ENCODE measurements around the gene MAML1.
"Not testable (repeated sequence)": the region's sequence is repeated elsewhere in the genome, so short reads cannot be mapped to it uniquely, and the experiment has no call there.

MAML1 gene

DNA sequence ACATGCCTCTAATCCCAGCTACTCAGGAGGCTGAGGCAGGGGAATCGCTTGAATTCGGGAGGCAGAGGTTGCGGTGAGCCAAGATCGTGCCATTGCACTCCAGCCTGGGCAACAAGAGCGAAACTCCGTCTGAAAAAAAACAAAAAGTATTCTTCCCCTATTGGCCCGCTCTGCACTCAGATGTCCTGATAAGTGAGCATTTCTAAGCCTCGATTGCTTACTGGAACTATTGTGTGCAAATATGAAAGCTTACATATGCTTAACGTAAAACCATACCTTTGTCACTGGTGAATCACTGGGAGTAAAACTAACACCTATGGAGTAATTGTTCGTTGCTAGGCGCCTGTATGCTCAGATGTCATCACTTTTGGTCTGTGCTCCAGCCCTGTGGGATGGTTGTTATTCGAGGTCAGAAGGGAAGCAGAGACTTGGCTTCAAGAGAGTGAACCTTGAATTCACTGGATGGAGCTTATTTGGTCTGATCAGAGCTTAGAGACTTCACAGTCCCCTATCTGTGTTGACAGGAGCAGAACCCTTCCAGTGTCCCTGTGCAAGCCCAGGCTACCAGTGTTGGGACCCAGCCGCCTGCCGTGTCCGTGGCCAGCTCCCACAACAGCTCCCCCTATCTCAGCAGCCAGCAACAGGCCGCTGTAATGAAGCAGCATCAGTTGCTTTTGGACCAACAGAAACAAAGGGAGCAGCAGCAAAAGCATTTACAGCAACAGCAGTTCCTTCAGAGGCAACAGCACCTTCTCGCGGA lies 35.9 kb downstream of the MAML1 start:
- peak; percentile 47 for DNase-seq

DNA sequence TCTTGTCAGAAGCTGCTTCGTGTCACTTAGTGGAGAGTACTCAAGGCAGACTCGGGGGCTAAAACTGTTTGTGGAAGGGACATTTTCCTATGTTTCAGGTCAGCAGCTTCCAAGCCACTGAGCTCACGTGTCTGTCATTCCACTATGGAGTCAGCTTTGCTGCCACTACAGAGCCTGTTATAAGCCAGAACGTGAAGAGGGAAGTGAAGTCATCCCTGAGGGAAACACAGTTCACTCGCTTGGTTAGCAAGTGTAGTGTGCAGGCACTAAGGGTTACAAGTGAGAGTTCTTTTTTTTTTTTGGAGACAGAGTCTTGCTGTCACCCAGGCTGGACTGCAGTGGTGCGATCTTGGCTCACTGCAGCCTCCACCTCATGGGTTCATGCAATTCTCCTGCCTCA lies 36.6 kb downstream of the MAML1 start:
- DNase-seq = no peak

DNA sequence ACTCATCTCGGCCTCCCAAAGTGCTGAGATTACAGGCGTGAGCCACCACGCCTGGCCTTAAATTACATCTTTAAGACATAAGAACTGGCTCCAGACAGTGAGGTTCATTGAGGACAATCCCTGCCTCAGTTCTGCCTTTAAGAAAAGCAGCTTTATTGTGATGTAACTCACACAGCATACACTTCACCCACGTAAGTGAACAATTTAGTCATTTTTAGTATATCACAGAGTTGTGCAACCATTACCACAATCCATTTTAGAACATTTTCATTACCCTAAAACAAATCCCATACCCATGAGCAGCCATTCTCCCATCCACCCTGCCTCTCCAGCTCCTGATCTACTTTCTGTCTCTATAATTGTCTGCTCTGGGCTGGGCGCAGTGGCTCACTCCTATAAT lies 37.2 kb downstream of the MAML1 start:
- DNase-seq = no peak

DNA sequence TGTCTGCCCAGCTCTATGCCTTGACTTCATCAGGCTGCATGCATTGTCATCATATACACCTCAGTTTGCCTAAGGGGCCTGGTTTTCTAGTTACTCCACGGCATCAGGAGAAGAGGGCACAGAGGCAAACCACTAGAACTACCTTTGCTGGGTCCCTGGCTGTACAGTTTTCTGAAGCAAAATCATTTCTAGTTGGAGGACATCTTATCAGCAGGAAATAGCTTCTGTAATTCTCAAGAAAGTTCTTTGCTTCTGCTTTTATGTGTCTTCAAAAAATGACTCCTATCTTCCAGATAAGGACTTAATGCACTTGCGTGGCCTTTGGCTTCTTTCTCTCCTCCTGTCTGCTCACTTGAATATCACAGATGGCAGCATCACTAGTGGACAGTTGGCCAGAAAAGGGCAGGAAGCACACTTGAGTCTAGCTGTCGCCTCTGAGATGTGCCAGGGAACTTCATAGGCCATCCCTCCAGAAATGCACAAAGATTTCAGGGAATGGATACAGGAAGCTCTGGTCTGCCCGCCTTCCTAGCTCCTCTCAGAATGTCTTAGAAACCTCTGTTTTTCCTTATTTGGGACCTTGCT lies 38.8 kb downstream of the MAML1 start:
- no peak for DNase-seq

DNA sequence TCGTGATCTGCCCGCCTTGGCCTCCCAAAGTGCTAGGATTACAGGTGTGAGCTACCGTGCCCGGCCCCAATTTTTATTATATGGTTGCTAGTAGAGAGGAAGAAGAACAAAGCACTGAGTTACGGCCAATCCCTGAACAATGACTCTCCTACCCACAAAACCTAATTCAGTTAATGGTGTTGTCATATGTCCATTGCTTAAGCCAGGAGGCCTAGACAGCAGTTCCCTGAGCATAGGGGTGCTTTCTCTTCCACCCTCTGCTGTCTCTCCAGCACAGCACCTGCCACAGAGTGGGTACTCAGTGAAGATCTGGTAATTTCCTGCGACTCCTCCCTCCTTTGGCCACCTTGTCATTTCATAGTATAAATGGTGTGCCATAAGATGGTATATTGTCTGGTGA lies 39.7 kb downstream of the MAML1 start:
- DNase-seq = no peak

DNA sequence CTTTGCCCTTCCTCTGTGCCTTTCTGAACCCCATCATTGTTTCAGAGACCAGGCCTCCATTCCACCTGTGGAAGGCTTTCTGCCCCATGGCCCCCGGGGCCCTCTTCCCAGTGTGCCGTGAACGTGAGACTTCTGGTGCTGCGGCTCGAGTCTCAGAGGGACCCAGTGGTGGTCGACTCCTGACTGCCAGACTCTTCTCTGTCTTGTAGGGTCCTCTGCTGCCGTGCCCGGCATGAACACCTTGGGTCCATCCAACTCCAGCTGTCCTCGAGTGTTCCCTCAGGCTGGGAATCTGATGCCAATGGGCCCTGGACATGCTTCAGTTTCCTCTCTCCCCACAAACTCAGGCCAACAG lies 41.0 kb downstream of the MAML1 start:
- no peak for DNase-seq

DNA sequence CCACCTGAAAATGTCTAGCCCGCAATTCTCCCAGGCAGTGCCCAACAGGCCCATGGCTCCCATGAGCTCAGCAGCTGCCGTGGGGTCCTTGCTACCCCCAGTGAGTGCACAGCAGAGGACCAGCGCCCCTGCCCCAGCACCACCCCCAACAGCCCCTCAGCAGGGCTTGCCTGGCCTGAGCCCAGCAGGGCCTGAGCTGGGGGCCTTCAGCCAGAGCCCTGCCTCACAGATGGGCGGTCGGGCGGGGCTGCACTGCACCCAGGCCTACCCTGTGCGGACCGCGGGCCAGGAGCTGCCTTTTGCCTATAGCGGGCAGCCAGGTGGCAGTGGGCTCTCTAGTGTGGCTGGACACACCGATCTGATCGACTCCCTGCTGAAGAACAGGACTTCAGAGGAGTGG lies 41.8 kb downstream of the MAML1 start:
- no peak for DNase-seq

DNA sequence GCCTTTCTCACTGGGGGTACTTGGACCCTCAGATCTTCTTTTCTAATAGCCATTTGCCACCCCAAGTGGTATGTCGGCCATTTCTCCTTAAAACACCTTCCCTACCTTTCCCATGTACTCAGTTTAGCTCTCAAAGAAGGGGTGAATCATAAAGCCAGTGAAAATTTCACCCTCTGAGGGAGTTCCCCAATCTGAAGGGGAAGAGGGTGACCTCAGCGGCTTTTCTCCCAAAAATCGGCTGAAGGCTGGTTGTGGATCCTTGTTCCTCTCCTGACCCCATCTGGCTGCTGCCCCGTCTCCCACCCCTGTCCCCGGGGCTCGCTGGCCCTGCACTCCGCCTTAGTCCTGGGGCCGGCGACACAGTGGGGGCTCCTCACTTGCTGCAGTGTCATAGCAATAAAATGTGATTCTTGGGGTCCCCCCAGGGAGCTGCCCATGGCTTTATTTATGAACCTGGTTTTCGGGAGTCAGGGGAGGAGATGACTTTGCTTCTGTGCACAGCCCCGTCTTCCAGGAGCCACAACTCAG lies 43.9 kb downstream of the MAML1 start:
- DNase-seq = no peak

DNA sequence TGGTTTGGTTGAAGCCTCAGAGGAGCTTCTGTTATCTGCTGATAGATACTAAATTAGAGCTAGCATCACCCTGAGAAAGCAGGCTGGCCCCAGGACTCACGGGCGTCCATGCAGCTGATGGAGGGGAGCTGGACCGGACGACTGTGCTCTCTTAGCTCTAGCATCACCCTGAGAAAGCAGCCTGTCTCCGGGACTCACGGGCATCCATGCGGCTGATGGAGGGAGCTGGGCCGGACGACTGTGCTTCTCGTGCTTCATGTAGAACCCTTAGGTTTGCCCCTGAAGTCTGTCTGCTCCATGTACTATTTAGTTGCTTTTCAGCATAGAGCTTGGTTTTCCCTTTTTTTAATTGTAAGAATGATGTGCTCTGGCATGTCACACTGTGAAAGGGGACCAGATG lies 44.8 kb downstream of the MAML1 start:
- no peak for DNase-seq

DNA sequence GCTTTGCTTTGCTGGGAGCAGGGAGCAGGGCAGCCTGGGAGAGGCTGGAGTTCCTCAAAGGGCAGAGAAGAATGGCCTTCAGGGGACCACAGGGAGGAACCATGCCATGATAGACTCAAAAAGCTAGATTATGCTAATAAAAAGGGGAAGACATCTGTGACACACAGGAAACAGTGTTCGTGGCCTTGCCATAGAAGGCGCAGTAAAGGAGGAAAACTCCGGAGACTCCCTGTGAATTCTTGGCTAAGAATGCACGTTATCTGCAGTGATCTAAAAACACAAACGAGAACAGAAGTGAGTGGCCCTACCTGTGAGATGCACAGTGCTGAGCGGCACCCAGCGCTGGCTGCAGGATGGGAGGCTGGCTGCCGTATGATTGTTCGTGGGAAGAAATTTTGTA lies 45.3 kb downstream of the MAML1 start:
- no peak for DNase-seq

DNA sequence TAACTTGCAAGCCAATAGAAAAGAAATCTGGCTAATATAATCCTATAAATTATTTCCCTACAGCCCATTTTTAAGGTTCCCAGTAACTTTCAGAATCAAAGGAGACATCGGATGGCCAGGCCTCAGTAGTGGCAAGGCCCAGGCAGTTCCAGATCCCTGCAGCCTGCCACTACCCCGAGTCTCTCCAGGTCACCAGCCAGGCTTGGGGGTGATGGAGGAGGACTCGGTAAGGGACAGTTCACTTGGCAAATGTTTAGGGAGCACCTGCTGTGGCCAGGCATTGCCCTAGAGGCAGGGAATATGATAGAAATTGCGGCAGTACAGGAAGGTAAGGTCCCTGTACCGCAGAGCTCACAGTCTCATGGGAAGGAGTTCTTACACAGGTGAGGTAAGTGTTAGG lies 46.0 kb downstream of the MAML1 start:
- no peak for DNase-seq

DNA sequence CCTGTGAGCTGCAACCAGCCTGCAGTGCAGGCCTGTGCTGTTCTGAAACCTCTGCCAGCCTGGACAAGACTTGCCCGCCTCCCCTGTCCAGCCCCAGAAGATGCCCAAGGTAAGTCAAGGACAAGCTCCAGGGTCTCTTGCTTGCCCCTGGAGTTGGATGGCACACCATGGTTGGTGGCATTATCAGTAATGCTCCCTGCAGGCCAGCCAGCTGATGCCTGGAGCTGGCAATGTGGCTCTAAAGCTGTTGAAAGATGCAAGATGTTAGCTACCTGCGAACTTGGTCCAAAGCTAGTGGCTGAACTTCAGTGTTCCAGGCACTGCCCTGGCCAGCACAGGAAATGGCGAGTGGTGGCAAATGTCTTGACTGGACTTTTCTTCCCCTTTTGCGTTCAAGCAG lies 47.2 kb downstream of the MAML1 start:
- no peak for DNase-seq

DNA sequence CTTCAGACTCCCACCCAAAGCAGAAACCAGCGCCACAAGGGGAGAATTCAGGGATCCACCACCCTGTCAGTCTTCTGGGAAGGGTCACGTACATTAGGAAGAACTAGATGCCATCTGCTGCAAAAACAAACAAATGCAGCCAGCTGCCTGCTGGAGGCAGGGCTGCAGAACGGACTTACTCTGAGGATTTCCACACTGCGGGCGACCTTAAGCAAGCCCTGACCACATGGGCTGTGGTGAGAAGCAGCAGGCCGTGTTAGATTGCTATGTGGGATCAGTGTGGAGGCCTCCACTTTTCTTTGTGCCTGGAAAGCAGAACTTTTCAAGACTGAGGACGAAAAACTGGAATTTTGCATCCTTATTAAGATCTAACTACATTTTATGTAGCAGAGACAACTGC lies 47.7 kb downstream of the MAML1 start:
- no peak for DNase-seq

DNA sequence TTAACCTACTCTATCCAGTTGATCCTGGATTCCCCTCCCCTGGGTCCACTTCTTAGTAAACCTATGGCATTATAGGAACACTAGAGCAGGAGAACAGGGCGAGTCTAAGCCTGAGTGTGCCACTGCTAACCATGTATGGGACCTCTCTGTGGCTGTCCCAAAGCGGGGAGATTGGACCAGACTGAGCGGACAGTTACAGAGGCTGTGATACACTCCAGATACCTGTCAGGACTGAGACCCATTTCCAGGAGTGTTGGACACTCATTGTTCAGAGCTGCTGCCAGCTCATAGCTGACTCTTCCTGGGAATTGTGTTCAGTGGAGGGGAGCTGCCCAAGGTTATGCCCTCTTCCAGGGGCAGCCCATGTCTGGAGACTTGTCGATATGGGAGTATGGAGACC lies 49.2 kb downstream of the MAML1 start:
- DNase-seq = no peak

DNA sequence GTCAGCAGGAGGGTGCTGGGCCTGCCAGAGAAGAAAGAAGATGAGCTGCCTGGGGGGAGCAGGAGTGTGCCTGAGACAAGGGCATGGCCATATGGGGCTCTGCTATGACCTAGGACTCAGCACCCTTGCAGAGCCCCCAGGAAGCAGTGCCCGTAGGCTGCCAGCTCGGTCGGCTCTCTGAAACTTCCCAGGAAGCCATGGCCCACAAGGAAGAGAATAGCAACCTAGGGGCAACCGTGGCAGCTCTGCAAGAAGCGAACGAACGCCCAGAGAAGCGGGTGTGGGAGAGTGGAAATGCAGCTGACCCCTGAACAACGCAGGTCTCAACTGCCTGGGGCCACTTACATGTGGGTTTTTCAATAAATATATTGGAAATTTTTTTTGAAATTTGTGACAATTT lies 50.5 kb downstream of the MAML1 start:
- DNase-seq = no peak

DNA sequence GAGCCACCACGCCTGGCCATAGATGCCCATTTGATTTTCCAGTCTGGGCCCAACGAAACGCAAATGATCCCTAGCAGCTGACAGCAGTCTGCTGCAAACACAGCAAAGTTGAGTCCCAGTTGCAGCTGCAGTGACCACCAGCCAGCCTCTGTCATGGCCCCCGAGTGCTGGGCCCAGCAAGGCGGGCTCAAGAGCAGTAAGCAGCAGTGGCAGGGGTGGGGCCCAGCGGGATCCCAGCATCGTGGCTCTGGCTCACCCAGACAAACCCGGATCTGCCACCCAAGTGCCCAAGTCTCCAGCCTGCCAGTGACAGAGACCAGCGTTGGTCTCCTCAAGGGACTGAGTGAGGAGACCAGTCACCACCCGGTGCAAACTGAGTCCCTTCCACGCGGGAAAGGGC lies 54.2 kb downstream of the MAML1 start:
- no peak for DNase-seq

DNA sequence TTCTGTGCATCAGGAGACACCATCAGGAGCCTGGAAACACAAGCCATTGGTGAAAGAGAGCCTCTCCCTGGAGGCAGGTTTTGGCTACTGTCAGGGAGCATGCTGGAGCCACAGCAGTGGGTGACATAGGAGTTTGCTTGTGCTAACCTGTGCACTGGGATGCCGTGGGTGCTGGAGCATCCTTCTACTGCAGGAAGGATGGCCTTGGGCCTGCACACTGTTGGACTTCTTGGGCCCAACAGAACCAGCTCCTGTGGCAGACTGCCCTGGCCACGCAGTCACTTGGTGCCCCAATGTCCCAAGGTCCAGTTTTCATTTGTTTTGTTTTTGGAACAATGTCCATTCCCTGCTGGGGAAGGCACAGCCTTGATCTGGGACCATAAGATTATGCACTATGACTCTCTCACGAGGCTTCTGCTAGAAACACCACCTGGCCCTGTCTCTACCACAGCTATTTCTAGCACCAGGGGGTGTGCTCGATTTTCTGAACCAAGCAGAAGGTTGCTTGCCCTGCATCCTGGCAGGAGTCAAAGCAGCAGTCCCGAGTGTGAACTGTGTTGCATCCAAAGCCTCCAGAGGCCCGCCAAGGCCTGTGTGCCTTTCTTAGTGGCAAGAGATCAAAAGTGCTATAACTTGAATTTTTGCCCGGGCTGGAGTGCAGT lies 55.7 kb downstream of the MAML1 start:
- no peak for DNase-seq

DNA sequence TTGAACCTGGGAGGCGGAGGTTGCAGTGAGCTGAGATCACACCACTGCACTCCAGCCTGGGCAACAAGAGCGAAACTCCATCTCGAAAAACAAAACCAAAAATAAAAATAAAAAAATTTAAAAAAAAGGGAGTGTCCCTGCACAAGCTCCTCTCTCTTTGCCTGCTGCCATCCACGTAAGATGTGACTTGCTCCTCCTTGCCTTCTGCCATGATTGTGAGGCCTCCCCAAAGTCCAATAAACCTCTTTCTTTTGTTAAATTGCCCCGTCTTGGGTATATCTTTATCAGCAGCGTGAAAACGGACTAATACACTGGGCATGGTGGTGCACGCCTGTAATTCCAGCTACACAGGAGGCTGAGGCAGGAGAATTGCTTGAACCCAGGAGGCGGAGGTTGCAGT lies 56.7 kb downstream of the MAML1 start:
- not testable (repeated sequence) for DNase-seq

DNA sequence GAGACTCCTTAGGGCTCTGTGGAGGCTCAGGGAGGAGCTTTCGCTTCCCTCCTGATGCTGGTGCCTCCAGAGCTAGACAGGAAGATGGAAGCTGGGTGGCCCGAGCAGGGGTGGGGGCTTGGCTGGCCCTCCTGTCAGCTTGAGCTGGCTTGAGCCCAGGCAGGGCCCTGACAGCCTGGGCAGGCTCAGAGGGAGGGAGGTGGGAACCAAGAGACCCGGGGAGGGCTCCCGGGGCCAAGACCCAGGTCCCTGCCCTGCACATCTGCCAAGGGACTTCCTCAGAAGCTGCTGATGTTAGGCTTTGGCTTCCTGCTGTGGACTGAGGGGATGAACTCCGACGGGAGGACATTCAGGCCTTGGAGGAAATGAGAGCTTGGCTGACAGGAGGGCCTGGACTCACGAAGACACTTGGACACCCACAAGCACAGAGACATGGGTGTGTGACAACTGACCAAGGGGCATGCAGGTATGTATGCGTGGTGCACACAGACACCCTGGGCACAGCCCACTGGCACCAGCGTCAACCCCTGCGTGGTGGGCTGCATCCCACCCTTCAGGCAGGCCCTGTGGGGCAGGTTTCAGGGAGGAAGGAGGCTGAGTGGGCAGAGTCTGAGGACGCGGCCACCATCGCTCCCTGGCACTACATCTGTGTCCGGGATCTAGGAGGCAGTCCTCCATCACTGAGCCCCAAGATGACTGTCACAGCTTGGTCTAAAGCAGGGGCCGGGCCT lies 59.4 kb downstream of the MAML1 start:
- no peak for DNase-seq

DNA sequence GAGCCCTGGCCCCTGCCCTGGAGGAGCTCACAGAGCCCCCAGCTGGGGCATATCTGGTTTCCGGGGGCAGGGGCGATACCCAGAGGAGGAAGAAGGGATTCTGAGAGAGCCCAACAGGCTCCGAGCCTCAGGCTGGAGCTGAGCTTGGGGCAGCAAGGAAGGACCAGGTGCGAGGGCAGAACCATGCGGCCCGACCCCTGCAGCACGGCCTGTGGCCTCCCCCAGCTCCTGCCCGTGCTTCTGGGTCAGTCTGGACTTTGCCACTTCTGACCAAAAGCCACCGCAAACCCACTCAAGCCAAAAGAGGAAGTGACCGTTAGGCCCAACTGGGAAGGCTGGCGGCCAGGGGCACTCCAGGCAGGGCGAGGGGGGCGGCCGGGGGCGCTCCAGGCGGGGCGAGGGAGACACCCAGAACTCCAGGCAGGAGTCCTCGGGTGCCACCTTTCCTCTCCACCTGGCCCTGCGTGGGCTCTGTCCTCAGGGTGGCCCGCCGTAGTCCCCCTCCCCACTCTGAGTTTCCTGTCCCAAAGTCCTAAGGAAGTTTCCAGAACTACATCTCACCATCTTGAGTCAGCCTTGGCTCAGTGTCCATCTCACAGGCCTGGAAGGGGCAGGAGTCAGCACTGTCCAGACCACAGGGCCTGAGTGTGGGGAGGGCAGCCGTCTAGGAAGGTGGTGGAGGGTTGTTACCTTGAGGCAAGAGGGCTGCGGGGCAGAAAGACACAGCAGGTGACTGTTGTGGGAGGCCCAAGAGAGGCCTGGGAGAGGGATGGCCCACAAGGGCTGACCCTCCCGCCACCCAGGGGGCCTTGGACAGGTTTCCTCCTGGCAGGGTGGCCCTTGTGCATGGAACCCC lies 60.2 kb downstream of the MAML1 start:
- no peak for DNase-seq

DNA sequence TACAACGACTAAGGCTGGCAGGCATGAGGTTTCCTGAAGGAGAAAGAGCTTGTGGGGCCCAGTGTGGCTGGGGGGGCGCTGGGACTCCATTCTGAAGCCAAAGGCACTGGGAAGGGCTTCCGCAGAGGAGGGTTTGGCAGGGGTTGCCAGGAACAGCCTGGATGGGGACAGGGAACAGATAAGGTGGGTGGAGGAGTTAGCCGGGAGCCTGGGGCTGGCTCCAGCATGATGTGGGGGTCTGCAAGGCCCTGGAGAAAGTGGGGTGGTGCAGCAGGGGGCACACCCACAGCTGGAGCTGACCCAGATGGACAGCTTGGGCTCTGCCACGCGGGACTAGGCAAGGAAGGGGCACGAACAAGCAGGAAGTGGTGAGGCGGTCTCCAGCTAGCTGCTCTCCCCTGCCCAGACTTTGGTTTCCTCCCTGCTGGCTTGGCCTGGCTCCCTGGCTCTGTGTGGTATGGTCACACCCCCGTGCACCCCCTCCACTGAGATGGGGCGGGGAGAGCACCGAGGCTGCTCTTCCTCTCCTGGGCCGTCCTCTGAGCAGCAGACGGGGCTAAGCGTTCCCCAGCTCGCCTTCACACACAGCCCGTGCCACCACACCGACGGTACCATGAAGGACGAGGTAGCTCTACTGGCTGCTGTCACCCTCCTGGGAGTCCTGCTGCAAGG lies 61.0 kb downstream of the MAML1 start, which contains the start of gene LTC4S:
Gene LTC4S, plus strand, starts transcription at position 519 of the 672 bp plus-strand sequence. Its CDS starts 95 bp downstream, at position 614.
- DNase-seq = no peak

DNA sequence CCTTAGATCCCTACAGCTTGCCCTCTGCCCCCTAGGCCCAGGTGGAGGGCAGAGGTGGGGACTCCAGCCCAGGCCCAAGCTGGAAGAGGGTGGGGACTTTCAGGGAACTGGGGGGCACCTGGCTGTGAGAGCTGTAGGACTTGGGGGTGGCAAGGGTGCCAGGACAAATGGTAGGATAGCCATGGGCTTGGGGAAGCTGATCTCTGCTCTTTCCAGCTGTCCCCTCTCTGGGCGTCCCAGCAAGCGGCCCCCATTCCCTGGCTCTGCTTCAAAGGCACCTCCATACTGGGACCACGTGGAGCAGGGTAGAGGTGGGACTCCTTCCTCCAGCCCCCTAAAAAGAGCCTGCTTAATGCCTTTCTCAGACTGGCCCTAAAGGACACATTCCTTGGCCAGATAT lies 61.5 kb downstream of the MAML1 start:
- no peak for DNase-seq

Data from stimulated activated CD4-positive, alpha-beta T cell treated with anti-CD3 and anti-CD28 coated beads, Interleukin-1b, Interleukin-23, amount 100 ng/mL, for 48 hours (primary cell).